Tibial nerve (tissue), 3 donors: ENCODE measurements around the gene COL6A2.

ENCODE experiments used
- POLR2A ChIP-seq, 2 donors: fragments of 450-650 bp; IDR thresholded peaks; one replicate each; pipeline ENCODE4 v1.6.1; 2017; ENCODE audit warnings: antibody characterized with exemption in 2 of 2, mild to moderate bottlenecking in 2 of 2, moderate library complexity in 2 of 2
- TF ChIP-seq, protein P1 (sequence below), 5 experiments: fragments of 200-600 bp in 3 of 5; fragments of 450-650 bp in 2 of 5; sonication (generic) in 3 of 5; IDR thresholded peaks; one replicate each; pipeline ENCODE4 v1.5.1; 2016 to 2019; ENCODE audit warnings: antibody characterized with exemption in 5 of 5, mild to moderate bottlenecking in 3 of 5, moderate library complexity in 2 of 5

- TF ChIP-seq, protein P1, sequence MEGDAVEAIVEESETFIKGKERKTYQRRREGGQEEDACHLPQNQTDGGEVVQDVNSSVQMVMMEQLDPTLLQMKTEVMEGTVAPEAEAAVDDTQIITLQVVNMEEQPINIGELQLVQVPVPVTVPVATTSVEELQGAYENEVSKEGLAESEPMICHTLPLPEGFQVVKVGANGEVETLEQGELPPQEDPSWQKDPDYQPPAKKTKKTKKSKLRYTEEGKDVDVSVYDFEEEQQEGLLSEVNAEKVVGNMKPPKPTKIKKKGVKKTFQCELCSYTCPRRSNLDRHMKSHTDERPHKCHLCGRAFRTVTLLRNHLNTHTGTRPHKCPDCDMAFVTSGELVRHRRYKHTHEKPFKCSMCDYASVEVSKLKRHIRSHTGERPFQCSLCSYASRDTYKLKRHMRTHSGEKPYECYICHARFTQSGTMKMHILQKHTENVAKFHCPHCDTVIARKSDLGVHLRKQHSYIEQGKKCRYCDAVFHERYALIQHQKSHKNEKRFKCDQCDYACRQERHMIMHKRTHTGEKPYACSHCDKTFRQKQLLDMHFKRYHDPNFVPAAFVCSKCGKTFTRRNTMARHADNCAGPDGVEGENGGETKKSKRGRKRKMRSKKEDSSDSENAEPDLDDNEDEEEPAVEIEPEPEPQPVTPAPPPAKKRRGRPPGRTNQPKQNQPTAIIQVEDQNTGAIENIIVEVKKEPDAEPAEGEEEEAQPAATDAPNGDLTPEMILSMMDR (IDR thresholded peaks at IDR 0.05) = no peak
- no peak for TF ChIP-seq POLR2A (IDR thresholded peaks at IDR 0.05)
Observed at GRCh38 chr21:46057111-46057709, 40.7 kb upstream of the COL6A2 start.
